HG03342 (cell line): ENCODE measurements around the gene CHMP5.

Source experiments
- ATAC-seq: cut with Tn5 transposase; IDR thresholded peaks from one replicate; pipeline ENCODE4 v1.9.1; 2021; ENCODE audit warnings: mild to moderate bottlenecking, moderate library complexity; ENCODE audit not compliant: unreplicated experiment

The CHMP5 gene

GRCh38 chr9:33273266-33273971, 8.6 kb downstream of the CHMP5 start:
- ATAC-seq = no peak

- ATAC-seq = no peak
Measured at GRCh38 chr9:33273972-33274328, 9.1 kb downstream of the CHMP5 start.

- no peak for ATAC-seq
Measured at GRCh38 chr9:33277484-33277883, 12.6 kb downstream of the CHMP5 start.

GRCh38 chr9:33285502-33285901, 20.7 kb downstream of the CHMP5 start:
- ATAC-seq = no peak

GRCh38 chr9:33287087-33287490, 22.2 kb downstream of the CHMP5 start:
- no peak for ATAC-seq

DNA sequence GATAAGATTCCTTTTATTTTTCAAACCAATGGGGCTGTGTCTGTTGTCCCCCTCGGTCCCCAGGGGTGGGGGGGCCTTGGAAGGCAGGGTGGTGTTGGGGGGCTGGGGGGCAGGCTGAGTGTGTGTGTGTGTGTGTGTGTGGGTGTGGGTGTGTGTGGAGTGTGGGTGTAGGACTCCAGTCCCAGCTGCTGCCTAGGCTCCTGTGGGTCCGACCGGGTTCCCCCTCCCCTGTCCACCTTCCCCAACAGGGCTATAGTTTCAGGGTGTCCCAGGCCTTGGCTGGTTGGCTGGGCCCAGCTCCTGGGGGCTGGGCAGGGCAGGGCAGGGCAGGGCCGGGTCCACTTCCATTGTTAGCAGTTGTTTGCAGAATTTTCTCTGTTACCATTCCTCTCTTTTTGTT, 23.4 kb downstream of the CHMP5 start:
- ATAC-seq = no peak

DNA sequence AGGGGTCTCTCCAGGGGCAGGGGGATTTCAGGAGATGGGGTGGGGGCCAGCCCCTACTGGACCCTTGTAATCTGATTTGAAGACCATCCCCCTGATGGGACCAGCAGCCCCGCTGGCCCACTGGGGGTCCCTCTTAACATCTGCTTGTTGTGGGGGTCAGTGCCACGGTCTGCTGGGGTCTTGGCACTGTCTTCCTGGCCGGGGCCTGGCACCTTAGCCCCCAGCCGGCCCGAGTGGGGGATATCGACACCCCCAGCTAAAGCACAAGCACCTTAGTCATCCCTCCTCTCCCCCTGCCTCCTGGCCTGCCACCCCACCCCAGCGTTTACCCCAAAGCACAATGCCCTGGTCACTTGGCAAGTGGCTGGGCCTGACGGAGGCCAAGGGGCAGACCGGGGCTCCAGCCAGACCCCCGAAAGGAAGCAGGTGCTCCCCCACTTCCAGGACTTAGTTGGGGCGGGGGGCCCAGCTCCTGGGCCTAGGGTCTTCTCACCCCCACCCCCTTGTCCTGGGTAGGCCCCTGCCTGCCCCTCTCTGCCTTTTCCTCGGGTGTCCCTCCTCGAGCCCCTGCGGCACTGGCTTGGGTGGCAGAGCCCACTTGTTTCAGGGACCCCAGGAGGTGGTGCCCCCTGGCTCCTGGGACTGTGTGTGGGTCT, 24.1 kb downstream of the CHMP5 start:
- ATAC-seq = no peak

DNA sequence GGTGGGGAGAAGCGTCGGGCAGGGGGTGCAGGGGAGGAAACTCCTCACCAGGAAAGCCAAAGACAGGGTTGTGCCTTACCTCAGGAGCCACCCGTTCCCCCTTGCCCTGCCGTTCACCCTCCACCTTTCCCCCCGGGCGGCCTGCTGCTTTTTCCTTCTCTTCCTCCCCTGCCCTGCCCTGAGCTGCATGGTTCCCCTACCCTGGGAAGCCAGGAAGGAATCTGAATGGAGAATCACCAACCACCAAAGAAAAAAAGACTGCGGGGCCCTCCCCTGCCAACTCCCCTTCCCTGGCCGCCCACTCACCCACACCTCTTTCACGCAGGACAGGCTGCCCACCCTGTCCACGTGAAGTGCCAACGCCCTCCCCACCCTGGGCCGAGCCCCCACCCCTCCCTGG, 24.6 kb downstream of the CHMP5 start:
- no peak for ATAC-seq

DNA sequence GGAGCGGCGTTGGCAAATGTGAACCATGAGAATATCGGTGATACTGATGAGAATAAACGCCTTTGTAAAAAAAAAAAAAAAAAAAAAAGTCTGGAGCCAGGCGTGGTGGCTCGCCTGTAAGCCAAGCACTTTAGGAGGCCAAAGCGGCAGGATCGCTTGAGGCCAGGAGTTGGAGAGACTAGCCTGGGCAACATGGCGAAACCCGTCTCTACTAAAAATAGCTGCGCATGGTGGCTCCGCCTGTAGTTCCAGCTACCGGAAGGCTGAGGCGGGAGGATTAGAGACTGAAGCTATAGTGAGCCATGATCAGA, 25.0 kb downstream of the CHMP5 start:
- no peak for ATAC-seq

- ATAC-seq = peak; percentile 82
Measured at GRCh38 chr9:33290247-33291030, 25.6 kb downstream of the CHMP5 start, which contains the start of gene NFX1. Gene NFX1 (plus strand): TSS chr9:33290516. CDS start chr9:33290573, 57 bp downstream.

GRCh38 chr9:33291031-33291397, 26.2 kb downstream of the CHMP5 start:
- no peak for ATAC-seq

GRCh38 chr9:33291901-33292300, 27.1 kb downstream of the CHMP5 start:
- no peak for ATAC-seq

GRCh38 chr9:33293782-33294181, 28.9 kb downstream of the CHMP5 start:
- no peak for ATAC-seq

- no peak for ATAC-seq
Measured at GRCh38 chr9:33294670-33295432, 30.0 kb downstream of the CHMP5 start.

DNA sequence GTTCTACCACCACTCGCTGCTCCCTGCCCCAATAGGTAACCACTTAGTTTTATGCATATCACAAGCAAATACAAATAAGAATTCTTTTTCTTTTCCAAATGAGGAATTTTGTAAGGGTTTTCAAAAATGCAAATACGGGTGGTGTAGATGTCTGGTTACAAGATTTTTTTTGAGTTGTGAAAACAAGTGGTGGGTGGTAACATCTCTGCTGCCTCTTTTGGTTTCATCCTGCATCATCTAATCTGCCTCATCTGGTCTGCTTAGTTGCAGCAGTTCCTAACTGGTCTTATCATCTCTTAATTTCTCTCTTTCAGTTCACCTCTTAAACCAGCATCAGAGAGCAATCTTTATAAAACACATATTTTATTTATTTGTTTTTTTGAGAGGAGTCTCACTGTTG, 30.7 kb downstream of the CHMP5 start:
- ATAC-seq = peak; percentile 31

DNA sequence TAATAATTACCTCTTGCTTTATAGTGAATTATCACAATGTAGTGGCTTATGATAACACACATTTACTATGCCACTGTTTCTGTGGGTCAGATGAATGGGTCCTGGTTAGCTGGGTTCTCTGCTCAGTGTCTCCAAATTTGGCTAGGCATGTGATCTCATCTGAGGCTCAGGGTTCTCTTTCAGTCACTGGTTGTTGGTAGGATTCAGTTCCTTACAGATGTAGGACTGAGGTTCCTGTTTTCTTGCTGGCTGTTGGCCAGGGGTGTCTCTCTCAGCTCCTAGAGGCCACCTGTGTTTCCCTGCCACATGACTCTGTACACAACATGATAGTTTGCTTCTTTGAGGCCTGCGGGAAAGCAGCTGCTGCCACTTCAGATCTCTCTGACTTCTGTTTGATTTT, 32.6 kb downstream of the CHMP5 start:
- ATAC-seq = peak; percentile 94

GRCh38 chr9:33300546-33300945, 35.7 kb downstream of the CHMP5 start:
- ATAC-seq = no peak

DNA sequence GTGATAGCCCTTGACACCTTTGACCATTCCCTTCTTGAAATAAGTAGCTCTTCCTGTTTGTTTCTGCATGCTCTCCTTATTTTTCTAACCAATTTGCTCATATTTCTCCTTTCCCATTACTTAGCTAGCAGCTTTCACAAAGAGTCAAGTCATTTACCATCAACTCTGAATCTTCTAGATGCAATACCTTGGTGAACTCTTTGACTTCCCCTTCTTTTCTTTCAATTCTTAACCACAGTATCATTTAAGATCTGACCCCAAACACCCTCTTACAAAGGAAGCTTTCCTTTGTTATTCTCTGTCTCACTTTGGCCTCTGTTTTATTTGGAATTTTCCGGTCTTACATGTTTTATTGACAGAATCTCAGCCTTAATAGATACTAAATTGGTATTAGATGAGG, 39.5 kb downstream of the CHMP5 start:
- ATAC-seq = no peak

DNA sequence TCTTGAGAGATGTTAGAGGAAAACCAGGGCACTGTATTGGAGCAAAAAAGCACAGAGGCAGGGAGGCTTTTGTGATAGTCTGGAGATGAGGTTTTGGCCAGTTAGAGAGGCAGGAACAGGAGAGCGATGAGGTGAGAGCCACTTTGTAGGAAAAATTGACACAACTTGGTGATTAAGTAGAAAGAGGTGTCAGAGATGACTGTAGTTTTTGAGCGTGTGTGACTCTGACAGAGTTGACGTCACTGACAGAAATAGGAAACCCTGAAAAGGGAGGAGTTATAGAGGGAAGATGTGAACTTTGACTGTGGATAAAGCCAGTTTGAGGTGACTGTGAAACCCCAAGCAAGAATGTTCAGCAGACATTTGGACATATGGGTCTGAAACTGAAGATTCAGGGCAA, 41.2 kb downstream of the CHMP5 start:
- no peak for ATAC-seq

- ATAC-seq = no peak
Measured at GRCh38 chr9:33307067-33307466, 42.2 kb downstream of the CHMP5 start.

DNA sequence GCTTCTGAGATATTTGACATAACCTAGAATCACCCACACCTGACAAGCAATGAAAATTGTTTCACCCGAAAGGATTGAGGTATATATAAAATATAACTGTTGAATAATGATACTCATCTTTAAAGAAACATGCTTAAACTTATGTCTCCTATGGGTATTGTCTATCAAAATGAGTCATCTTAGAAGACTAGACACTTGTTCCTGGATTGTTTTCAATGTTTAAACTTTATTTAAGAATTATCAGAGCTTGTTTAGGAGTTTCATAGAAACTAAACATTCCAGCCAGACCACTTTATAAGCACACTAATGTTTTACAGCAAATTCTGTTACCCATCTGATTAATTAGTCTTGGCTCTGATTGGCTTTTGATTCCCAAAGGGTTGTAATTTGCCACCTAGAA, 45.1 kb downstream of the CHMP5 start:
- no peak for ATAC-seq
